ENCODE results near the gene SOST.
"Not testable (repeated sequence)": the region's sequence is repeated elsewhere in the genome, so short reads cannot be mapped to it uniquely, and the experiment has no call there.

Gene SOST

DNA sequence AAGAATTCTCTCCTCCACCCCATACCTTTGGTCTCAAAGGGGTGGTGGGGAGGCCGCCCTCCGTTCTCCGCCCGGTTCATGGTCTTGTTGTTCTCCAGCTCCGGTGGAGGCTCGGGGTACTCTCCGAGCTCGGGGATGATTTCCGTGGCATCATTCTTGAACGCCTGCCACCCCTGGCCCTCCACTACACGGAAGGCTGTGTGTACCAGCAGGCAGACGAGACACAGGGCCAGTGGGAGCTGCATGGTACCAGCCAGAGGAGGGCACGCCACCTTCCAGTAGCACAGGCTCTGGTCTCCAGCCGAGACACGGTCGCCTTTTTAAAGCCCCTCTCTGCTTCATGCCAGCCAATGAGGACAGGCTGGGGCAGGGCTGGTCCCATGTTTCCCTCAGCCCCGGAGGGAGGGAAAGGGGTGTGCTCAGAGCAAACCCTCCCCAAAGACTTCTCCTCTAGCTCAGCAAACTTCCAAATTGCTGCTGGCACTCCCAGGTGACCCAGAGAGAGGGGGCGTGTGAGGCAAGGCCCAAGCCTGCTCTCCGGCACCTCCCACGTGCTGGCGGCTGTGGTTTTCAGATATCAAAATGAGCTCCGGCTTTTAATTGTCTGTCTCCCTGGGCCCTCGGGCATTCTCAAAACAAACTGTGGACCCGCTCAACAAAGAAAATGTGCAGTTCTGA, at the start of gene SOST:
Gene SOST (minus strand): TSS at position 295 of the 678 bp plus-strand sequence. CDS start 50 bp downstream, at position 245.
- H3K4me3 ChIP-seq (ENCODE audit: low read depth in 1 of 5, low read length in 5 of 5): no peak within 1 kb of the TSS
- H3K9ac ChIP-seq (ENCODE audit: low read length in 5 of 5): no peak within 1 kb of the TSS
- no peak within 1 kb of the TSS for H3K27ac ChIP-seq (ENCODE audit: low read depth, low read length)
- no peaks in the 10 kb centered on the region for H3K36me3 ChIP-seq (ENCODE audit: control insufficient read depth in 5 of 5, insufficient read depth in 5 of 5, low read length in 5 of 5)
- H3K9me3 ChIP-seq (ENCODE audit: control insufficient read depth in 5 of 5, low read length in 5 of 5): no peaks in the 10 kb centered on the region
- peaks cover 0 to 14% (median 10%) of the 10 kb centered on the region in 5 donors for H3K4me1 ChIP-seq (ENCODE audit: control insufficient read depth in 5 of 5, insufficient read depth in 5 of 5, low read length in 5 of 5)
- peaks cover 24 to 39% (median 36%) of the 10 kb centered on the region in 5 donors for H3K27me3 ChIP-seq (ENCODE audit: control insufficient read depth in 5 of 5, insufficient read depth in 4 of 5, low read length in 5 of 5)

DNA sequence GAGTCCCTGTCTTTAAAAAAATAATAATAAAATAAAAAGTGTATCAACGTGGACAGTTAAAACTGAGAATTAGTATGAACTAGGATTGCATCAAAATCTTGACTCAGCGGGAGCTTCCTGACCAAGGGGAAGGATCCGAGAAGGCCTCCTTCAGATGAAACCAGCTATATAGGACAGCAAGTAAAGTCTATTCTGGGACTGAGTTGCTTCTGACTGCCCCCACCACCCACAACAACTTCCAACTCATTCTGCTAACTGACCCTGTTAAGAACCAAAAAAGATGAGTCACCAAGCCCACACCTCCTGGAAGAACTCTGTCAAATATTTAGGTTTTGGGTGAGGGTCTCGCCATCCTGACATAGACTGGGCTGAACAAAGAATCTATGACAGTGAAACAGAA, 49.5 kb upstream of the SOST start:
- Histone ChIP-seq H3K27ac (ENCODE audit: low read depth, low read length) (no peak overlapping the region), H3K36me3 (ENCODE audit: control insufficient read depth in 5 of 5, insufficient read depth in 5 of 5, low read length in 5 of 5) (peaks cover 4 to 42% (median 26%) of the 10 kb centered on the region in 5 donors), H3K9ac (ENCODE audit: low read length in 5 of 5) (no peak overlapping the region), H3K4me1 (ENCODE audit: control insufficient read depth in 5 of 5, insufficient read depth in 5 of 5, low read length in 5 of 5) (no peaks in the 10 kb centered on the region), H3K4me3 (ENCODE audit: low read depth in 1 of 5, low read length in 5 of 5) (no peak overlapping the region), H3K9me3 (ENCODE audit: control insufficient read depth in 5 of 5, low read length in 5 of 5) (no peaks in the 10 kb centered on the region), H3K27me3 (ENCODE audit: control insufficient read depth in 5 of 5, insufficient read depth in 4 of 5, low read length in 5 of 5) (no peaks in the 10 kb centered on the region)

DNA sequence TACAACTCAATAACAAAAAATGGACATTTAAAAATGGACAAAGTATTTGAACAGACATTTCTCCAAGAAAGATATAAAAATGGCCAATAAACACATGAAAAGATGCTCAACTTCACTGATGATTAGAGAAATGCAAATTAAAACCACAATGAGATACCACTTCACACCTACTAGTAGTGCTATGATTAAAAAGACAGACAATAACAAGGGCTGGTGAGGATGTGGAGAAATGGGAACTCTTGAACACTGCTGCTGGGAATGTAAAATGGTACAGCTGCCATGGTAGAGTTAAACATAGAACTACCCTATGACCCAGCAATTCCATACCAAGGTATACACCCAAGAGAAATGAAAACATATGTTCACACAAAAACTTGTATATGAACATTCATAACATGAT, 46.5 kb upstream of the SOST start:
- Histone ChIP-seq H3K9me3 (ENCODE audit: control insufficient read depth in 5 of 5, low read length in 5 of 5) (no peaks in the 10 kb centered on the region), H3K27me3 (ENCODE audit: control insufficient read depth in 5 of 5, insufficient read depth in 4 of 5, low read length in 5 of 5) (no peaks in the 10 kb centered on the region), H3K36me3 (ENCODE audit: control insufficient read depth in 5 of 5, insufficient read depth in 5 of 5, low read length in 5 of 5) (peaks cover 9 to 33% (median 21%) of the 10 kb centered on the region in 5 donors), H3K27ac (ENCODE audit: low read depth, low read length) (no peak overlapping the region), H3K4me1 (ENCODE audit: control insufficient read depth in 5 of 5, insufficient read depth in 5 of 5, low read length in 5 of 5) (no peaks in the 10 kb centered on the region), H3K4me3 (ENCODE audit: low read depth in 1 of 5, low read length in 5 of 5) (no peak overlapping the region), H3K9ac (ENCODE audit: low read length in 5 of 5) (no peak overlapping the region)

DNA sequence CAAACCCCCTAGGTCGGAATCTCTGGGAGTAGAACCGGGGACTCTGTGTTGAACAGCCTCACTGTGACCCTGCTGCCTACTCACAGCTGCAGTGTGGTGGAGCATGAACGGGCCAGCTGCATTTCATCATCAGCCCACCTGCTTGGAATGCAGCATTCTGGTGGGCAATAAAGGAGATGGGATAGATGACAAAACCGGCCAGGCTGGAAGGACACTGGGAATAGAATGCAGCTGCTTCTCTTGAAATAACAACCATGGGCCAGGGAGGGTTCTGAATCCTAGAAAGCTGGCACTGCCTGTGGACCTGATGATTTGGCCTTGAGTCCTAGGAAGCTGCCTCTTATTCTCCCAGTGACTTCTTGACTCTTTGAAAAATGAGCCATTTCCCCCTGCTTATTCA, 45.2 kb upstream of the SOST start:
- Histone ChIP-seq H3K9ac (ENCODE audit: low read length in 5 of 5) (no peak overlapping the region), H3K27me3 (ENCODE audit: control insufficient read depth in 5 of 5, insufficient read depth in 4 of 5, low read length in 5 of 5) (no peaks in the 10 kb centered on the region), H3K4me3 (ENCODE audit: low read depth in 1 of 5, low read length in 5 of 5) (no peak overlapping the region), H3K36me3 (ENCODE audit: control insufficient read depth in 5 of 5, insufficient read depth in 5 of 5, low read length in 5 of 5) (peaks cover 9 to 25% (median 17%) of the 10 kb centered on the region in 5 donors), H3K9me3 (ENCODE audit: control insufficient read depth in 5 of 5, low read length in 5 of 5) (no peaks in the 10 kb centered on the region), H3K27ac (ENCODE audit: low read depth, low read length) (no peak overlapping the region), H3K4me1 (ENCODE audit: control insufficient read depth in 5 of 5, insufficient read depth in 5 of 5, low read length in 5 of 5) (no peaks in the 10 kb centered on the region)

- Histone ChIP-seq H3K27me3 (ENCODE audit: control insufficient read depth in 5 of 5, insufficient read depth in 4 of 5, low read length in 5 of 5) (no peaks in the 10 kb centered on the region), H3K27ac (ENCODE audit: low read depth, low read length) (no peak overlapping the region), H3K4me3 (ENCODE audit: low read depth in 1 of 5, low read length in 5 of 5) (no peak overlapping the region), H3K9me3 (ENCODE audit: control insufficient read depth in 5 of 5, low read length in 5 of 5) (no peaks in the 10 kb centered on the region), H3K9ac (ENCODE audit: low read length in 5 of 5) (no peak overlapping the region), H3K36me3 (ENCODE audit: control insufficient read depth in 5 of 5, insufficient read depth in 5 of 5, low read length in 5 of 5) (peaks cover 7 to 18% (median 9%) of the 10 kb centered on the region in 5 donors), H3K4me1 (ENCODE audit: control insufficient read depth in 5 of 5, insufficient read depth in 5 of 5, low read length in 5 of 5) (no peaks in the 10 kb centered on the region)
Measured at GRCh38 chr17:43801844-43802243, 43.3 kb upstream of the SOST start.

GRCh38 chr17:43800736-43801135, 42.1 kb upstream of the SOST start:
- Histone ChIP-seq H3K4me3 (ENCODE audit: low read depth in 1 of 5, low read length in 5 of 5) (no peak overlapping the region), H3K9ac (ENCODE audit: low read length in 5 of 5) (no peak overlapping the region), H3K9me3 (ENCODE audit: control insufficient read depth in 5 of 5, low read length in 5 of 5) (no peaks in the 10 kb centered on the region), H3K36me3 (ENCODE audit: control insufficient read depth in 5 of 5, insufficient read depth in 5 of 5, low read length in 5 of 5) (peaks cover 7 to 18% (median 9%) of the 10 kb centered on the region in 5 donors), H3K27ac (ENCODE audit: low read depth, low read length) (no peak overlapping the region), H3K4me1 (ENCODE audit: control insufficient read depth in 5 of 5, insufficient read depth in 5 of 5, low read length in 5 of 5) (no peaks in the 10 kb centered on the region), H3K27me3 (ENCODE audit: control insufficient read depth in 5 of 5, insufficient read depth in 4 of 5, low read length in 5 of 5) (no peaks in the 10 kb centered on the region)

DNA sequence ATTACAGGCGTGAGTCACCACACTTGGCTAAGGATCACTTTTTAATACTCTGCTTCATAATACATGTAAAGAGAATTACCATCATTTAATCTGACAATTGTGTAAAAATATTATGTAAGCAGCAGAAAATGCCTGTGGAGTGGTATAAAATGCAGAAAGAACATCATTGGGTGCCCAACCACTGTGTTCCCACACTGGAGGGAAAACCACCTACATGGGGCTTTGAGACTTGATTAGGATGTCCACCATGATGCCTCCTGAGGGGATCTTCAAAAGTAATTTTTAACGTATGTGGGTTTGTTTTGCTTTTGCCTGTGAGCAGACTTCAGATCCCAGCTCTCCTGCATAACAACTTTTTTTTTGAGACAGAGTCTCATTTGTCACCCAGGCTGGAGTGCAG, 40.5 kb upstream of the SOST start:
- H3K4me3 ChIP-seq (ENCODE audit: low read depth in 1 of 5, low read length in 5 of 5): no peak overlapping the region
- peaks cover 7 to 18% (median 9%) of the 10 kb centered on the region in 5 donors for H3K36me3 ChIP-seq (ENCODE audit: control insufficient read depth in 5 of 5, insufficient read depth in 5 of 5, low read length in 5 of 5)
- no peaks in the 10 kb centered on the region for H3K4me1 ChIP-seq (ENCODE audit: control insufficient read depth in 5 of 5, insufficient read depth in 5 of 5, low read length in 5 of 5)
- H3K9ac ChIP-seq (ENCODE audit: low read length in 5 of 5): no peak overlapping the region
- no peak overlapping the region for H3K27ac ChIP-seq (ENCODE audit: low read depth, low read length)
- no peaks in the 10 kb centered on the region for H3K9me3 ChIP-seq (ENCODE audit: control insufficient read depth in 5 of 5, low read length in 5 of 5)
- no peaks in the 10 kb centered on the region for H3K27me3 ChIP-seq (ENCODE audit: control insufficient read depth in 5 of 5, insufficient read depth in 4 of 5, low read length in 5 of 5)

DNA sequence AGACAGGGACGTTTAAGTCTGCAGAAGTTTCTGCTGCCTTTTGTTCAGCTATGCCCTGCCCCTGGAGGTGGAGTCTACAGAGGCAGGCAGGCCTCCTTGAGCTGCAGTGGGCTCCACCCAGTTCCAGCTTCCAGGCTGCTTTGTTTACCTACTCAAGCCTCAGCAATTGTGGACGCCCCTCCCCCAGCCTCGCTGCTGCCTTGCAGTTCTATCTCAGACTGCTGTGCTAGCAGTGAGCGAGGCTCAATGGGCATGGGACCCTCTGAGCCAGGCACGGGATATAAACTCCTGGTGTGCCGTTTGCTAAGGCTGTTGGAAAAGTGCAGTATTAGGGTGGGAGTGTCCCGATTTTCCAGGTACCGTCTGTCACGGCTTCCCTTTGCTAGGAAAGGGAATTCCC, 39.4 kb upstream of the SOST start:
- not testable (repeated sequence) for H3K9ac ChIP-seq (ENCODE audit: low read length in 5 of 5); H3K4me3 ChIP-seq (ENCODE audit: low read depth in 1 of 5, low read length in 5 of 5); H3K4me1 ChIP-seq (ENCODE audit: control insufficient read depth in 5 of 5, insufficient read depth in 5 of 5, low read length in 5 of 5); H3K9me3 ChIP-seq (ENCODE audit: control insufficient read depth in 5 of 5, low read length in 5 of 5); H3K27me3 ChIP-seq (ENCODE audit: control insufficient read depth in 5 of 5, insufficient read depth in 4 of 5, low read length in 5 of 5); H3K27ac ChIP-seq (ENCODE audit: low read depth, low read length)
- peaks cover under 1 to 10% (median 9%) of the 10 kb centered on the region in 5 donors for H3K36me3 ChIP-seq (ENCODE audit: control insufficient read depth in 5 of 5, insufficient read depth in 5 of 5, low read length in 5 of 5)

GRCh38 chr17:43792668-43793067, 34.1 kb upstream of the SOST start:
- not testable (repeated sequence) for H3K4me1 ChIP-seq (ENCODE audit: control insufficient read depth in 5 of 5, insufficient read depth in 5 of 5, low read length in 5 of 5); H3K9me3 ChIP-seq (ENCODE audit: control insufficient read depth in 5 of 5, low read length in 5 of 5); H3K4me3 ChIP-seq (ENCODE audit: low read depth in 1 of 5, low read length in 5 of 5); H3K27me3 ChIP-seq (ENCODE audit: control insufficient read depth in 5 of 5, insufficient read depth in 4 of 5, low read length in 5 of 5); H3K9ac ChIP-seq (ENCODE audit: low read length in 5 of 5); H3K36me3 ChIP-seq (ENCODE audit: control insufficient read depth in 5 of 5, insufficient read depth in 5 of 5, low read length in 5 of 5); H3K27ac ChIP-seq (ENCODE audit: low read depth, low read length)

GRCh38 chr17:43791589-43791988, 33.0 kb upstream of the SOST start:
- Histone ChIP-seq H3K4me1 (ENCODE audit: control insufficient read depth in 5 of 5, insufficient read depth in 5 of 5, low read length in 5 of 5) (peaks cover 0 to 7% (median 0%) of the 10 kb centered on the region in 5 donors), H3K27ac (ENCODE audit: low read depth, low read length) (no peak overlapping the region), H3K4me3 (ENCODE audit: low read depth in 1 of 5, low read length in 5 of 5) (no peak overlapping the region), H3K9me3 (ENCODE audit: control insufficient read depth in 5 of 5, low read length in 5 of 5) (no peaks in the 10 kb centered on the region), H3K36me3 (ENCODE audit: control insufficient read depth in 5 of 5, insufficient read depth in 5 of 5, low read length in 5 of 5) (no peaks in the 10 kb centered on the region), H3K9ac (ENCODE audit: low read length in 5 of 5) (no peak overlapping the region), H3K27me3 (ENCODE audit: control insufficient read depth in 5 of 5, insufficient read depth in 4 of 5, low read length in 5 of 5) (peaks cover 0 to 3% (median 0%) of the 10 kb centered on the region in 5 donors)
